A549 (cell line): ENCODE data around the gene OR52L1. TPM values are rescaled to one million over a fixed set of nuclear protein-coding genes. Genes with fewer than 3 reads are reported as not detected.
"Not testable (repeated sequence)": the region's sequence is repeated elsewhere in the genome, so short reads cannot be mapped to it uniquely, and the experiment has no call there.

ENCODE experiments used
- ATAC-seq, 2 experiments: fragments of 200-7000 bp in 1 of 2; fragments of >200 bp in 1 of 2; cut with Nextera tagmentation in 1 of 2; cut with Tn5 transposase in 1 of 2; 3 replicates each; pipeline versions ENCODE4 v1.8.0 to v1.9.1; 2018 to 2020; ENCODE audit warnings: mild to moderate bottlenecking in 1 of 2, moderate library complexity in 1 of 2
- CTCF ChIA-PET: fragments of 300-600 bp; sonication (Branson Sonifier 250); formaldehyde crosslinking; extraction: SDS; loops from one replicate; lab custom pipeline; 2021; ENCODE audit warnings: antibody characterized with exemption, inconsistent platforms; lab: Yijun Ruan, JAX
- POLR2A ChIA-PET: fragments of 350-600 bp; formaldehyde crosslinking; extraction: SDS; loops from one replicate; lab custom pipeline; 2021; ENCODE audit warnings: antibody characterized with exemption, inconsistent platforms; lab: Yijun Ruan, JAX
- DNase-seq, 2 experiments: peaks; one replicate each; pipeline versions ENCODE4 v3.0.0 to v3.0.0-alpha.2; 2011 to 2016; ENCODE audit warnings: low read depth in 1 of 2, low spot score in 1 of 2
- FAIRE-seq: peaks from 2 replicates; lab custom pipeline; 2011; peaks lifted over from hg19 to GRCh38; lab: Jason Lieb, UNC
- H3K27ac ChIP-seq, 2 experiments: fragments of >200 bp; sonication (Bioruptor Twin); formaldehyde crosslinking; 3 replicates each; pipeline ENCODE4 v1.5.1; 2016 to 2017
- H3K4me1 ChIP-seq: fragments of >200 bp; sonication (Bioruptor Twin); formaldehyde crosslinking; 3 replicates; pipeline ENCODE4 v1.6.1; 2016
- H3K4me2 ChIP-seq: fragments of >200 bp; sonication (Bioruptor Twin); formaldehyde crosslinking; 3 replicates; pipeline ENCODE4 v1.6.1; 2016
- H3K4me3 ChIP-seq: fragments of >200 bp; sonication (Bioruptor Twin); formaldehyde crosslinking; 3 replicates; pipeline ENCODE4 v1.5.1; 2016
- H3K9me3 ChIP-seq: fragments of >200 bp; sonication (Bioruptor Twin); formaldehyde crosslinking; 3 replicates; pipeline ENCODE4 v1.6.1; 2016
- BHLHE40 ChIP-seq: IDR thresholded peaks from 2 replicates; pipeline ENCODE4 v1.6.1; 2012; ENCODE audit warnings: low read depth, low read length, inconsistent platforms
- CBX8 ChIP-seq: fragments of 200-600 bp; sonication (generic); IDR thresholded peaks from 2 replicates; pipeline ENCODE4 v1.6.1; 2016
- CHD4 ChIP-seq: fragments of 200-600 bp; sonication (generic); IDR thresholded peaks from 2 replicates; pipeline ENCODE4 v1.6.1; 2016; ENCODE audit warnings: antibody characterized with exemption, mild to moderate bottlenecking, borderline replicate concordance
- EHF ChIP-seq: fragments of 250-450 bp; sonication (Bioruptor Pico); IDR thresholded peaks from 2 replicates; pipeline ENCODE4 v1.5.0; 2020; ENCODE audit warnings: mild to moderate bottlenecking
- EP300 ChIP-seq, 2 experiments: fragments of >200 bp; sonication (Bioruptor Twin); formaldehyde crosslinking; IDR thresholded peaks; 2 replicates in 1 of 2; 3 replicates in 1 of 2; pipeline ENCODE4 v1.6.1; 2016 to 2017
- FOXS1 ChIP-seq: fragments of 250-450 bp; sonication (Bioruptor Pico); IDR thresholded peaks from 2 replicates; pipeline ENCODE4 v1.5.0; 2020; ENCODE audit warnings: mild to moderate bottlenecking, moderate library complexity
- HES2 ChIP-seq: fragments of >200 bp; sonication (Bioruptor Twin); formaldehyde crosslinking; IDR thresholded peaks from 2 replicates; pipeline ENCODE4 v1.6.1; 2016
- HEYL ChIP-seq: fragments of 250-450 bp; sonication (Bioruptor Pico); IDR thresholded peaks from 2 replicates; pipeline ENCODE4 v1.8.0; 2021; ENCODE audit warnings: mild to moderate bottlenecking, moderate library complexity
- HMGXB4 ChIP-seq: fragments of 250-450 bp; sonication (Bioruptor Pico); IDR thresholded peaks from 2 replicates; pipeline ENCODE4 v1.5.0; 2021; ENCODE audit warnings: mild to moderate bottlenecking, moderate library complexity, borderline replicate concordance
- HOXA7 ChIP-seq: fragments of 250-450 bp; sonication (Bioruptor Pico); IDR thresholded peaks from 2 replicates; pipeline ENCODE4 v1.5.0; 2020; ENCODE audit warnings: mild to moderate bottlenecking, moderate library complexity
- HOXB13 ChIP-seq: fragments of 250-450 bp; sonication (Bioruptor Pico); IDR thresholded peaks from 2 replicates; pipeline ENCODE4 v1.5.0; 2020; ENCODE audit warnings: low read depth, mild to moderate bottlenecking, moderate library complexity
- MYC ChIP-seq: IDR thresholded peaks from 2 replicates; pipeline ENCODE4 v1.6.1; 2012; ENCODE audit warnings: mild to moderate bottlenecking, inconsistent platforms, low read length, improper control_type of control experiment, borderline replicate concordance
- NPAS2 ChIP-seq: fragments of 250-450 bp; sonication (Bioruptor Pico); IDR thresholded peaks from 2 replicates; pipeline ENCODE4 v1.8.0; 2022; ENCODE audit warnings: mild to moderate bottlenecking, moderate library complexity, borderline replicate concordance
- NR3C1 ChIP-seq: fragments of >200 bp; sonication (Bioruptor Twin); formaldehyde crosslinking; IDR thresholded peaks from 3 replicates; pipeline ENCODE4 v1.6.1; 2017
- POLR2AphosphoS2 ChIP-seq: conservative IDR thresholded peaks from 2 replicates; pipeline ENCODE4 v1.6.1; 2012; ENCODE audit warnings: low read length, improper control_type of control experiment, inconsistent platforms
- RCOR1 ChIP-seq: fragments of 150-350 bp; IDR thresholded peaks from 2 replicates; pipeline ENCODE4 v1.6.1; 2014; ENCODE audit warnings: antibody characterized with exemption, low read length, low read depth
- RFX5 ChIP-seq: fragments of 450-650 bp; IDR thresholded peaks from 2 replicates; pipeline ENCODE4 v1.7.1; 2014; ENCODE audit warnings: antibody characterized with exemption, mild to moderate bottlenecking, moderate library complexity
- SMC3 ChIP-seq: fragments of >200 bp; sonication (Bioruptor Twin); formaldehyde crosslinking; IDR thresholded peaks from 3 replicates; pipeline ENCODE4 v1.6.1; 2018; ENCODE audit warnings: inconsistent platforms
- SREBF2 ChIP-seq: fragments of 450-650 bp; IDR thresholded peaks from 2 replicates; pipeline ENCODE4 v1.6.1; 2014; ENCODE audit warnings: mild to moderate bottlenecking, moderate library complexity
- TFCP2L1 ChIP-seq: fragments of 250-450 bp; sonication (Bioruptor Pico); IDR thresholded peaks from 2 replicates; pipeline ENCODE4 v1.5.0; 2021; ENCODE audit warnings: mild to moderate bottlenecking
- ZC3H11A ChIP-seq: fragments of 450-650 bp; IDR thresholded peaks from 2 replicates; pipeline ENCODE4 v1.6.1; 2014; ENCODE audit warnings: antibody characterized with exemption, mild to moderate bottlenecking
- ZSCAN20 ChIP-seq: fragments of 250-450 bp; sonication (Bioruptor Pico); IDR thresholded peaks from 2 replicates; pipeline ENCODE4 v1.8.0; 2022; ENCODE audit warnings: mild to moderate bottlenecking, moderate library complexity
- WGBS: methylation state at CpG from one replicate; pipeline ENCODE4 v1.1.6; 2017; ENCODE audit errors: missing lambda C conversion rate; 5-methylcytosine and 5-hydroxymethylcytosine counted together
- polyA plus RNA-seq, 4 experiments: library from polyadenylated mRNA; depleted of rRNA in 3 of 4; stranded (reverse); fragments of >200 nt; fragmentation: RNase III in 1 of 4; extraction: RNeasy Plus Mini Kit Qiagen cat#74134 plus additional on column Dnase treatment in 1 of 4; gene quantifications; 2 replicates in 3 of 4; 3 replicates in 1 of 4; pipeline ENCODE4 v1.2.3, GENCODE V29; 2011 to 2017

The OR52L1 gene
- polyA plus RNA-seq, 2 of the 4 experiments (the other 2 are of a cell fraction) = not detected

GRCh38 chr11:5968394-5968793, 18.4 kb downstream of the OR52L1 start, which contains the start of gene OR56A5 (continued):
- TF ChIP-seq HMGXB4 (no peak), ZC3H11A (no peak), RFX5 (no peak), CBX8 (no peak)
- TF ChIP-seq, all 56 proteins: peak for 0

- FAIRE-seq = no peak
- Histone ChIP-seq H3K27ac (no peak overlapping the region), H3K4me1 (no peaks in the 10 kb centered on the region), H3K9me3 (no peaks in the 10 kb centered on the region), H3K4me3 (no peak overlapping the region), H3K4me2 (no peak overlapping the region)
- ChIA-PET CTCF (no interaction called here), POLR2A (no interaction called here)
- ATAC-seq = no peak
- 7% methylated on average over 3 of the region's 3 CpGs for WGBS
- no peak for DNase-seq
- no peak for TF ChIP-seq SREBF2
Observed at GRCh38 chr11:5967708-5968107, 19.1 kb downstream of the OR52L1 start.

GRCh38 chr11:5966958-5967357, 19.8 kb downstream of the OR52L1 start:
- no peak overlapping the region for H3K4me3 ChIP-seq
- POLR2A ChIA-PET = no interaction called here
- 0% methylated on average over 2 of the region's 2 CpGs for WGBS
- FAIRE-seq = no peak
- DNase-seq = no peak
- H3K9me3 ChIP-seq = no peaks in the 10 kb centered on the region
- no peak for TF ChIP-seq EHF
- no peak for TF ChIP-seq RCOR1
- no peak for TF ChIP-seq TFCP2L1
- TF ChIP-seq SREBF2 = no peak
- TF ChIP-seq POLR2AphosphoS2 = no peak
- TF ChIP-seq BHLHE40 = no peak
- no peak for TF ChIP-seq SMC3
- TF ChIP-seq ZSCAN20 (CRISPR knock-in tag) = no peak
- no peak for TF ChIP-seq HOXB13 (CRISPR knock-in tag)
- TF ChIP-seq HEYL = no peak
- TF ChIP-seq MYC = no peak
- TF ChIP-seq NPAS2 (CRISPR knock-in tag) = no peak
- TF ChIP-seq FOXS1 (CRISPR knock-in tag) = no peak
- no peak for TF ChIP-seq NR3C1
- no peak for TF ChIP-seq HES2
- no peak for TF ChIP-seq CHD4
- no peak for TF ChIP-seq HOXA7 (CRISPR knock-in tag)
- TF ChIP-seq EP300 (IDR thresholded peaks at IDR 0.05) = no peak
- TF ChIP-seq CBX8 = no peak
- ATAC-seq = no peak
- CTCF ChIA-PET = interaction anchor here (1.2 kb wide), 1 partner anchor 788 kb away, joined by 3 read pairs; no protein-coding TSS in a partner anchor
- H3K27ac ChIP-seq = no peak overlapping the region
- H3K4me1 ChIP-seq = no peaks in the 10 kb centered on the region
- H3K4me2 ChIP-seq = no peak overlapping the region

GRCh38 chr11:5960704-5961320, 26.0 kb downstream of the OR52L1 start:
- H3K27ac ChIP-seq, H3K4me3 ChIP-seq, H3K4me2 ChIP-seq, POLR2A ChIA-PET, DNase-seq, ATAC-seq, CTCF ChIA-PET, H3K4me1 ChIP-seq, H3K9me3 ChIP-seq, FAIRE-seq: not testable (repeated sequence)
- WGBS = 42% methylated on average over 7 of the region's 40 CpGs
